OCI-LY7 (cell line): ENCODE measurements around the gene ZBTB20.

Source experiments
- EZH2phosphoT487 ChIP-seq: fragments of 200-600 bp; sonication (generic); IDR thresholded peaks from 2 replicates; pipeline ENCODE4 v1.6.1; 2018; ENCODE audit warnings: low read depth, borderline replicate concordance, mild to moderate bottlenecking, mixed run types, antibody characterized with exemption, low read length, moderate library complexity, mixed read lengths
- TF ChIP-seq, protein P1 (sequence below): fragments of 200-600 bp; sonication (generic); conservative IDR thresholded peaks from 2 replicates; pipeline ENCODE4 v1.5.1; 2014; ENCODE audit warnings: mild to moderate bottlenecking, antibody characterized with exemption, low read length, moderate library complexity, mixed read lengths

DNA sequence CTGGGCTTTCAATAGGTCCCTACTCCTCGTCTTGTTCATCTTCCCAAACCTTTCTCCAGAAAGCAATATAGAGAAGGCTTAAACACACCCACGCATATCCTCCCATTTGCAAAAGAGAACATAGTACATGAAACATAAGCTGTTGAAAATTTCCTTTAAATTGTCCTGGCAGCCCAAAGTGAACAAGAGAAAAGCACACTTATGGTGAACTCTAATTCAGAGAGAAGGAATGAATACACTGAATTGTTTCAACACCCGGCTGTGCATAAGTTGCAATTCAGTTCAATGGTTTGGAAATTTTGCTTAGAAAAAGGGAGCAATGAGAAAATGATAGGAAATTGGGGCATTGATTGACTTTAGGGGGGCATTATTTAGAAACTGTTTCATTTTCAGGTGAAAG lies 650.6 kb downstream of the ZBTB20 start:
- TF ChIP-seq, protein P1, sequence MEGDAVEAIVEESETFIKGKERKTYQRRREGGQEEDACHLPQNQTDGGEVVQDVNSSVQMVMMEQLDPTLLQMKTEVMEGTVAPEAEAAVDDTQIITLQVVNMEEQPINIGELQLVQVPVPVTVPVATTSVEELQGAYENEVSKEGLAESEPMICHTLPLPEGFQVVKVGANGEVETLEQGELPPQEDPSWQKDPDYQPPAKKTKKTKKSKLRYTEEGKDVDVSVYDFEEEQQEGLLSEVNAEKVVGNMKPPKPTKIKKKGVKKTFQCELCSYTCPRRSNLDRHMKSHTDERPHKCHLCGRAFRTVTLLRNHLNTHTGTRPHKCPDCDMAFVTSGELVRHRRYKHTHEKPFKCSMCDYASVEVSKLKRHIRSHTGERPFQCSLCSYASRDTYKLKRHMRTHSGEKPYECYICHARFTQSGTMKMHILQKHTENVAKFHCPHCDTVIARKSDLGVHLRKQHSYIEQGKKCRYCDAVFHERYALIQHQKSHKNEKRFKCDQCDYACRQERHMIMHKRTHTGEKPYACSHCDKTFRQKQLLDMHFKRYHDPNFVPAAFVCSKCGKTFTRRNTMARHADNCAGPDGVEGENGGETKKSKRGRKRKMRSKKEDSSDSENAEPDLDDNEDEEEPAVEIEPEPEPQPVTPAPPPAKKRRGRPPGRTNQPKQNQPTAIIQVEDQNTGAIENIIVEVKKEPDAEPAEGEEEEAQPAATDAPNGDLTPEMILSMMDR: no peak
- TF ChIP-seq EZH2phosphoT487: no peak
